SK-N-SH (cell line): Measurements from ENCODE around the gene BCL2L13. TPM values are rescaled to one million over a fixed set of nuclear protein-coding genes. Genes with fewer than 3 reads are reported as not detected.
A peak's percentile ranks its signal among the peaks of the same experiment; 100 is the strongest.

Source experiments
- CTCF ChIA-PET: fragments of 300-600, 350-600 bp; formaldehyde crosslinking; extraction: SDS; loops from one replicate; lab custom pipeline; 2021; lab: Yijun Ruan, JAX
- POLR2A ChIA-PET: fragments of 350-600 bp; sonication (Branson Sonifier 250); formaldehyde crosslinking; extraction: SDS; loops from one replicate; lab custom pipeline; 2020; ENCODE audit warnings: antibody characterized with exemption, inconsistent platforms; lab: Yijun Ruan, JAX
- DNase-seq: peaks from one replicate; pipeline ENCODE4 v3.0.0; 2012
- H2AFZ ChIP-seq: fragments of 200-600 bp; sonication (generic); 2 replicates; pipeline ENCODE4 v1.8.1; 2016; ENCODE audit warnings: antibody characterized with exemption, mild to moderate bottlenecking, low read depth
- H3F3A ChIP-seq: fragments of 200-600 bp; sonication (generic); replicated peaks from 2 replicates; pipeline ENCODE3; 2016; ENCODE audit warnings: antibody characterized with exemption, mild to moderate bottlenecking; ENCODE audit not compliant: insufficient read depth
- H3K27ac ChIP-seq, 2 experiments: fragments of 200-500 bp in 1 of 2; fragments of 200-600 bp in 1 of 2; sonication (Bioruptor generic) in 1 of 2; sonication (generic), shearing (Covaris generic) in 1 of 2; 2 replicates each; pipeline versions ENCODE4 v1.5.1 to v1.6.1; 2014 to 2016; ENCODE audit warnings: low read depth in 2 of 2, inconsistent platforms in 1 of 2, low read length in 1 of 2, mild to moderate bottlenecking in 1 of 2, mixed read lengths in 1 of 2
- H3K27me3 ChIP-seq: fragments of 200-600 bp; sonication (generic), shearing (Covaris generic); 2 replicates; pipeline ENCODE4 v1.6.1; 2016; ENCODE audit warnings: mixed run types; ENCODE audit not compliant: insufficient read depth
- H3K36me3 ChIP-seq, 2 experiments: fragments of 200-500 bp in 1 of 2; fragments of 200-600 bp in 1 of 2; sonication (Bioruptor generic) in 1 of 2; sonication (generic) in 1 of 2; replicated peaks in 1 of 2; 2 replicates each; pipeline versions ENCODE3 to v1.5.1; 2014 to 2016; ENCODE audit warnings: low read length in 1 of 2, mild to moderate bottlenecking in 1 of 2; ENCODE audit not compliant: insufficient read depth in 2 of 2, control insufficient read depth in 1 of 2
- H3K4me1 ChIP-seq, 2 experiments: fragments of 200-500 bp in 1 of 2; fragments of 200-600 bp in 1 of 2; sonication (Bioruptor generic) in 1 of 2; sonication (generic), shearing (Covaris generic) in 1 of 2; 2 replicates each; pipeline versions ENCODE4 v1.5.1 to v1.6.1; 2014 to 2016; ENCODE audit warnings: low read depth in 1 of 2, low read length in 1 of 2, mixed run types in 1 of 2; ENCODE audit not compliant: insufficient read depth in 2 of 2, control insufficient read depth in 1 of 2
- H3K4me2 ChIP-seq: fragments of 200-600 bp; sonication (generic), shearing (Covaris generic); 2 replicates; pipeline ENCODE4 v1.6.1; 2017; ENCODE audit warnings: mixed run types
- H3K4me3 ChIP-seq, 2 experiments: fragments of 200-500 bp in 1 of 2; fragments of 200-600 bp in 1 of 2; sonication (Bioruptor generic) in 1 of 2; sonication (generic), shearing (Covaris generic) in 1 of 2; 2 replicates each; pipeline versions ENCODE4 v1.5.1 to v1.8.1; 2014 to 2016; ENCODE audit warnings: low read depth in 2 of 2, inconsistent platforms in 1 of 2, low read length in 1 of 2, mild to moderate bottlenecking in 1 of 2, mixed read lengths in 1 of 2, moderate library complexity in 1 of 2
- H3K79me2 ChIP-seq: fragments of 200-600 bp; sonication (generic); 2 replicates; pipeline ENCODE4 v1.8.1; 2017; ENCODE audit warnings: mild to moderate bottlenecking; ENCODE audit not compliant: insufficient read depth
- H3K9ac ChIP-seq: fragments of 200-600 bp; sonication (generic); 2 replicates; pipeline ENCODE4 v1.6.1; 2017; ENCODE audit warnings: mixed run types
- H3K9me2 ChIP-seq: fragments of 200-600 bp; sonication (generic); 2 replicates; pipeline ENCODE4 v1.6.1; 2017; ENCODE audit warnings: mixed run types
- H3K9me3 ChIP-seq: fragments of 200-600 bp; sonication (generic); 2 replicates; pipeline ENCODE4 v1.6.1; 2017; ENCODE audit warnings: mixed run types, mild to moderate bottlenecking, moderate library complexity
- H4K20me1 ChIP-seq: fragments of 200-600 bp; sonication (generic); 2 replicates; pipeline ENCODE4 v1.6.1; 2017; ENCODE audit warnings: mild to moderate bottlenecking, mixed run types; ENCODE audit not compliant: insufficient read depth
- CHD2 ChIP-seq: fragments of 150-350 bp; IDR thresholded peaks from 2 replicates; pipeline ENCODE4 v1.6.1; 2018; ENCODE audit warnings: low read length; ENCODE audit not compliant: partially characterized antibody
- CTCF ChIP-seq: fragments of 200-600 bp; sonication (generic); IDR thresholded peaks from 2 replicates; pipeline ENCODE4 v1.6.1; 2017; ENCODE audit warnings: antibody characterized with exemption, mild to moderate bottlenecking, moderate library complexity
- ELF1 ChIP-seq: IDR thresholded peaks from 2 replicates; pipeline ENCODE4 v1.4.0; 2012
- EP300 ChIP-seq, 2 experiments: IDR thresholded peaks; 2 replicates each; pipeline versions ENCODE4 v1.4.0 to v1.6.1; 2012; ENCODE audit warnings: borderline replicate concordance in 1 of 2, low read depth in 1 of 2, low read length in 1 of 2
- EZH2phosphoT487 ChIP-seq: fragments of 200-600 bp; sonication (generic); IDR thresholded peaks from 2 replicates; pipeline ENCODE4 v1.6.1; 2017; ENCODE audit warnings: low read depth, mixed run types, mild to moderate bottlenecking, antibody characterized with exemption, moderate library complexity, borderline replicate concordance
- FOSL2 ChIP-seq: IDR thresholded peaks from 2 replicates; pipeline ENCODE4 v1.4.0; 2012; ENCODE audit warnings: low read depth, mild to moderate bottlenecking, moderate library complexity, borderline replicate concordance
- FOXJ3 ChIP-seq: sonication (generic); formaldehyde crosslinking; IDR thresholded peaks from 2 replicates; pipeline ENCODE4 v1.5.1; 2020; ENCODE audit warnings: mild to moderate bottlenecking, missing genetic modification reagents
- FOXM1 ChIP-seq: IDR thresholded peaks from 2 replicates; pipeline ENCODE4 v1.4.0; 2012; ENCODE audit warnings: low read depth, mild to moderate bottlenecking
- IRF3 ChIP-seq: fragments of 150-350 bp; IDR thresholded peaks from 2 replicates; pipeline ENCODE4 v1.6.1; 2016; ENCODE audit warnings: mild to moderate bottlenecking, low read depth, low read length
- JUND ChIP-seq: IDR thresholded peaks from 2 replicates; pipeline ENCODE4 v1.4.0; 2012
- MAX ChIP-seq: IDR thresholded peaks from 2 replicates; pipeline ENCODE4 v1.4.0; 2012; ENCODE audit warnings: low read depth
- PBX3 ChIP-seq: IDR thresholded peaks from 2 replicates; pipeline ENCODE4; 2012
- RAD21 ChIP-seq: IDR thresholded peaks from 2 replicates; pipeline ENCODE4 v1.6.1; 2012; ENCODE audit warnings: mild to moderate bottlenecking, low read length
- RCOR1 ChIP-seq: fragments of 150-350 bp; IDR thresholded peaks from 2 replicates; pipeline ENCODE4 v1.6.1; 2017; ENCODE audit warnings: antibody characterized with exemption, low read length
- REST ChIP-seq: IDR thresholded peaks from 2 replicates; pipeline ENCODE4 v1.6.1; 2012; ENCODE audit warnings: mild to moderate bottlenecking, low read depth, low read length, moderate library complexity
- RFX5 ChIP-seq: IDR thresholded peaks from 2 replicates; pipeline ENCODE4 v1.6.1; 2012; ENCODE audit warnings: mild to moderate bottlenecking, improper control_type of control experiment, low read length
- RXRA ChIP-seq: IDR thresholded peaks from 2 replicates; pipeline ENCODE4 v1.4.0; 2012; ENCODE audit warnings: low read depth, mild to moderate bottlenecking, borderline replicate concordance
- SIN3A ChIP-seq: IDR thresholded peaks from 2 replicates; pipeline ENCODE4 v1.6.1; 2012; ENCODE audit warnings: low read depth, mild to moderate bottlenecking, low read length, moderate library complexity, borderline replicate concordance
- SMC3 ChIP-seq: IDR thresholded peaks from 2 replicates; pipeline ENCODE4 v1.6.1; 2012; ENCODE audit warnings: low read depth, low read length, improper control_type of control experiment
- TAF1 ChIP-seq: IDR thresholded peaks from 2 replicates; pipeline ENCODE4 v1.6.1; 2012; ENCODE audit warnings: low read depth, mild to moderate bottlenecking, low read length, moderate library complexity, borderline replicate concordance
- TEAD4 ChIP-seq: IDR thresholded peaks from 2 replicates; pipeline ENCODE4 v1.4.0; 2012; ENCODE audit warnings: mild to moderate bottlenecking, borderline replicate concordance; ENCODE audit not compliant: insufficient read depth
- USF2 ChIP-seq: fragments of 150-350 bp; IDR thresholded peaks from 2 replicates; pipeline ENCODE4 v1.6.1; 2017; ENCODE audit warnings: antibody characterized with exemption, low read length, low read depth, borderline replicate concordance
- WGBS: methylation state at CpG from one replicate; pipeline ENCODE4 v1.1.6; 2017; ENCODE audit warnings: low lambda C conversion rate; 5-methylcytosine and 5-hydroxymethylcytosine counted together
- polyA plus RNA-seq, 3 experiments: library from polyadenylated mRNA; depleted of rRNA; stranded (reverse); fragments of >200 nt; gene quantifications; 2 replicates each; pipeline ENCODE4 v1.2.3, GENCODE V29; 2012

Gene BCL2L13
- polyA plus RNA-seq (2012; rRNA removed) = 37.1 and 51.3 TPM in 2 replicates
- polyA plus RNA-seq (2012; cell fraction: cytosol; rRNA removed) = 34.8 and 43.2 TPM in 2 replicates
- 23.9 and 31.8 TPM in 2 replicates for polyA plus RNA-seq (2012; cell fraction: nucleus; rRNA removed)

GRCh38 chr22:17638432-17639246, at the start of gene BCL2L13:
TSS of gene BCL2L13 (plus strand) at chr22:17638757. CDS start at chr22:17655712, 16,955 bp downstream.
- peaks cover 45% of the 10 kb centered on the region for H3F3A ChIP-seq
- peaks cover 4 to 7% of the 10 kb centered on the region in 2 experiments; a peak in 1 of 4 replicates for H3K4me1 ChIP-seq
- H3K4me3 ChIP-seq = peak within 1 kb of the TSS; percentile 62 to 93
- CTCF ChIA-PET = interaction anchor here (0.7 to 1.4 kb wide), 4 partner anchors 13 to 438 kb away, joined by 3 to 4 read pairs (median 3); no protein-coding TSS in a partner anchor
- peak within 1 kb of the TSS; percentile 90 for H2AFZ ChIP-seq
- peaks cover 49% of the 10 kb centered on the region for H3K79me2 ChIP-seq
- H3K9me3 ChIP-seq = no peaks in the 10 kb centered on the region
- WGBS = 2% methylated on average over 23 of the region's 70 CpGs
- peak within 1 kb of the TSS; percentile 94 for H3K9ac ChIP-seq
- H3K27ac ChIP-seq = peak within 1 kb of the TSS; percentile 94 to 96
- POLR2A ChIA-PET = interaction anchor here (0.6 to 1.4 kb wide), 3 partner anchors 10 to 467 kb away, joined by 3 to 4 read pairs (median 4); no protein-coding TSS in a partner anchor
- H3K4me2 ChIP-seq = peak within 1 kb of the TSS; percentile 84
- H3K36me3 ChIP-seq = peaks cover 0 to 10% of the 10 kb centered on the region in 2 experiments
- H3K27me3 ChIP-seq = no peaks in the 10 kb centered on the region
- no peaks in the 10 kb centered on the region for H4K20me1 ChIP-seq
- no peaks in the 10 kb centered on the region for H3K9me2 ChIP-seq
- peak; percentile 94 for DNase-seq
- TF ChIP-seq TAF1 (peak; percentile 96), SMC3 (no peak), JUND (no peak), ELF1 (peak; percentile 70), CHD2 (peak; percentile 67), RAD21 (no peak), RFX5 (no peak), TEAD4 (0 out of 2 replicates have a peak, but pooled peaks have one; percentile 23), SIN3A (no peak), EP300 (IDR thresholded peaks at IDR 0.05; ENCODE audit: borderline replicate concordance in 1 of 2, low read depth in 1 of 2, low read length in 1 of 2) (no peak), FOXM1 (no peak), RXRA (no peak), CTCF (no peak; the same call in 1 of the 2 replicates), FOSL2 (no peak), RCOR1 (no peak), FOXJ3 (CRISPR knock-in tag) (no peak), IRF3 (no peak), REST (no peak), PBX3 (no peak), EZH2phosphoT487 (no peak), USF2 (no peak), MAX (peak; percentile 47)
